Measurements from ENCODE around the gene TNFRSF9. TPM values are rescaled to one million over a fixed set of nuclear protein-coding genes. Genes with fewer than 3 reads are reported as not detected.

TNFRSF9 gene
- total RNA-seq, 1 experiment from 2014 or later: not detected

DNA sequence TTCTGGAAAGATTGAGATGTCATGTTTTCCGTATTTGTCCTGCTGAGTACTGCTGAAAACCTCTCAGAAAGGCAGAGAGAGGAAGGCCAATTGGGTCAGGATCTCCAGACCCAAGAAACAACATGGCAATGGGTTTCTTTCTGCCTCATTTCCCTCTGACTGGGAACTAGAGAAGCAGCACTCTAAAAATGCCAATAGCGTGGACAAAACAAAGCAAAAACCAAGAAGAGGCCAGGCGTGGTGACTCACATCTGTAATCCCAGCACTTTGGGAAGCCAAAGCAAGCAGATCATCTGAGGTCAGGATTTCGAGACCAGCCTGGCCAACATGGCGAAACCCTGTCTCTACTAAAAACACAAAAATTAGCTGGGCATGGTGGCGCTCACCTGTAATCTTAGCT lies 18.3 kb downstream of the TNFRSF9 start:
- Mint-ChIP-seq H3K27ac (no peak overlapping the region), H3K9me3 (no peaks in the 10 kb centered on the region), H3K36me3 (no peaks in the 10 kb centered on the region), H3K4me1 (no peaks in the 10 kb centered on the region), H3K27me3 (ENCODE audit: low read depth) (no peaks in the 10 kb centered on the region), H3K4me3 (no peak overlapping the region)
- POLR2A ChIA-PET: no interaction called here
- CTCF ChIA-PET: no interaction called here
- no peak for DNase-seq (ENCODE audit: low spot score)
- no peak for ATAC-seq
- TF ChIP-seq, protein P1, sequence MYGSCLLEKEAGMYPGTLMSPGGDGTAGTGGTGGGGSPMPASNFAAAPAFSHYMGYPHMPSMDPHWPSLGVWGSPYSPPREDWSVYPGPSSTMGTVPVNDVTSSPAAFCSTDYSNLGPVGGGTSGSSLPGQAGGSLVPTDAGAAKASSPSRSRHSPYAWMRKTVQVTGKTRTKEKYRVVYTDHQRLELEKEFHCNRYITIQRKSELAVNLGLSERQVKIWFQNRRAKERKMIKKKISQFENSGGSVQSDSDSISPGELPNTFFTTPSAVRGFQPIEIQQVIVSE (CRISPR knock-in tag; IDR thresholded peaks at IDR 0.05; ENCODE audit: borderline replicate concordance): no peak
- no peak for TF ChIP-seq GRHL2 (CRISPR knock-in tag; IDR thresholded peaks at IDR 0.05; ENCODE audit: insufficient replicate concordance, severe bottlenecking)
- TF ChIP-seq ZNF138 (CRISPR knock-in tag; conservative IDR thresholded peaks at IDR 0.05): no peak
- TF ChIP-seq, protein P2, sequence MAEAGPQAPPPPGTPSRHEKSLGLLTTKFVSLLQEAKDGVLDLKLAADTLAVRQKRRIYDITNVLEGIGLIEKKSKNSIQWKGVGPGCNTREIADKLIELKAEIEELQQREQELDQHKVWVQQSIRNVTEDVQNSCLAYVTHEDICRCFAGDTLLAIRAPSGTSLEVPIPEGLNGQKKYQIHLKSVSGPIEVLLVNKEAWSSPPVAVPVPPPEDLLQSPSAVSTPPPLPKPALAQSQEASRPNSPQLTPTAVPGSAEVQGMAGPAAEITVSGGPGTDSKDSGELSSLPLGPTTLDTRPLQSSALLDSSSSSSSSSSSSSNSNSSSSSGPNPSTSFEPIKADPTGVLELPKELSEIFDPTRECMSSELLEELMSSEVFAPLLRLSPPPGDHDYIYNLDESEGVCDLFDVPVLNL (CRISPR knock-in tag; IDR thresholded peaks at IDR 0.05; ENCODE audit: borderline replicate concordance, low read depth): no peak
- TF ChIP-seq, protein P3, sequence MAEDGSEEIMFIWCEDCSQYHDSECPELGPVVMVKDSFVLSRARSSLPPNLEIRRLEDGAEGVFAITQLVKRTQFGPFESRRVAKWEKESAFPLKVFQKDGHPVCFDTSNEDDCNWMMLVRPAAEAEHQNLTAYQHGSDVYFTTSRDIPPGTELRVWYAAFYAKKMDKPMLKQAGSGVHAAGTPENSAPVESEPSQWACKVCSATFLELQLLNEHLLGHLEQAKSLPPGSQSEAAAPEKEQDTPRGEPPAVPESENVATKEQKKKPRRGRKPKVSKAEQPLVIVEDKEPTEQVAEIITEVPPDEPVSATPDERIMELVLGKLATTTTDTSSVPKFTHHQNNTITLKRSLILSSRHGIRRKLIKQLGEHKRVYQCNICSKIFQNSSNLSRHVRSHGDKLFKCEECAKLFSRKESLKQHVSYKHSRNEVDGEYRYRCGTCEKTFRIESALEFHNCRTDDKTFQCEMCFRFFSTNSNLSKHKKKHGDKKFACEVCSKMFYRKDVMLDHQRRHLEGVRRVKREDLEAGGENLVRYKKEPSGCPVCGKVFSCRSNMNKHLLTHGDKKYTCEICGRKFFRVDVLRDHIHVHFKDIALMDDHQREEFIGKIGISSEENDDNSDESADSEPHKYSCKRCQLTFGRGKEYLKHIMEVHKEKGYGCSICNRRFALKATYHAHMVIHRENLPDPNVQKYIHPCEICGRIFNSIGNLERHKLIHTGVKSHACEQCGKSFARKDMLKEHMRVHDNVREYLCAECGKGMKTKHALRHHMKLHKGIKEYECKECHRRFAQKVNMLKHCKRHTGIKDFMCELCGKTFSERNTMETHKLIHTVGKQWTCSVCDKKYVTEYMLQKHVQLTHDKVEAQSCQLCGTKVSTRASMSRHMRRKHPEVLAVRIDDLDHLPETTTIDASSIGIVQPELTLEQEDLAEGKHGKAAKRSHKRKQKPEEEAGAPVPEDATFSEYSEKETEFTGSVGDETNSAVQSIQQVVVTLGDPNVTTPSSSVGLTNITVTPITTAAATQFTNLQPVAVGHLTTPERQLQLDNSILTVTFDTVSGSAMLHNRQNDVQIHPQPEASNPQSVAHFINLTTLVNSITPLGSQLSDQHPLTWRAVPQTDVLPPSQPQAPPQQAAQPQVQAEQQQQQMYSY (CRISPR knock-in tag; IDR thresholded peaks at IDR 0.05): no peak
- TF ChIP-seq, protein P4, sequence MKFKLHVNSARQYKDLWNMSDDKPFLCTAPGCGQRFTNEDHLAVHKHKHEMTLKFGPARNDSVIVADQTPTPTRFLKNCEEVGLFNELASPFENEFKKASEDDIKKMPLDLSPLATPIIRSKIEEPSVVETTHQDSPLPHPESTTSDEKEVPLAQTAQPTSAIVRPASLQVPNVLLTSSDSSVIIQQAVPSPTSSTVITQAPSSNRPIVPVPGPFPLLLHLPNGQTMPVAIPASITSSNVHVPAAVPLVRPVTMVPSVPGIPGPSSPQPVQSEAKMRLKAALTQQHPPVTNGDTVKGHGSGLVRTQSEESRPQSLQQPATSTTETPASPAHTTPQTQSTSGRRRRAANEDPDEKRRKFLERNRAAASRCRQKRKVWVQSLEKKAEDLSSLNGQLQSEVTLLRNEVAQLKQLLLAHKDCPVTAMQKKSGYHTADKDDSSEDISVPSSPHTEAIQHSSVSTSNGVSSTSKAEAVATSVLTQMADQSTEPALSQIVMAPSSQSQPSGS (CRISPR knock-in tag; IDR thresholded peaks at IDR 0.05; ENCODE audit: borderline replicate concordance, low read depth): no peak
- TF ChIP-seq, protein P5, sequence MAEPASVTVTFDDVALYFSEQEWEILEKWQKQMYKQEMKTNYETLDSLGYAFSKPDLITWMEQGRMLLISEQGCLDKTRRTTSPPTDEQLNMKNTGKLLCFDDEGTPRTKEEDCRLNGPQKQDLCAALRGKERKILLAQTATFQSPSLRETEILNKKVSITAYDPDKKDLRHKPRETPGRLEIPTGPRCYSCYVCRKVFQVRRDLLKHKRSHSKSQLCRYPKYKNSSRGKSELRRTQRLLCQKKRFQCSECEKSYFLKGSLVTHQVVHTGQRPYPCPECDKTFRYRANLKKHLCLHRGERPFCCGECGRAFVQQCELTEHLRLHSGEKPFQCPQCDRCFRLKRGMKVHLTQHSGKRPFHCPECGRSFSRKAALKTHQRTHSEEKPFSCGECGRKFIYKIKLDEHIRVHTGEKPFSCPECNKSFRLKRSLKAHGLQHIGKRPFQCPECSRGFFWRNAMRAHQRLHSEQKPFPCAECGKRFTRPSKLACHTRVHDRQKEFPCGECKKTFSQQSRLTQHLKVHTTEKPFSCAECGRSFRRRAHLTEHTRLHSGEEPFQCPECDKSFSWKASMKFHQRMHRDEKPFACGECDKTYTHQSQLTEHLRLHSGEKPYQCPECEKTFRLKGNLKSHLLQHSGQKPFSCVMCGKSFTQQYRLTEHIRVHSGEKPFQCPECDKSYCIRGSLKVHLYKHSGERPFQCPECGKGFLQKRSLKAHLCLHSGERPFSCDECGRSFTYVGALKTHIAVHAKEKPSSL (CRISPR knock-in tag; conservative IDR thresholded peaks at IDR 0.05): no peak
- TF ChIP-seq, protein P6, sequence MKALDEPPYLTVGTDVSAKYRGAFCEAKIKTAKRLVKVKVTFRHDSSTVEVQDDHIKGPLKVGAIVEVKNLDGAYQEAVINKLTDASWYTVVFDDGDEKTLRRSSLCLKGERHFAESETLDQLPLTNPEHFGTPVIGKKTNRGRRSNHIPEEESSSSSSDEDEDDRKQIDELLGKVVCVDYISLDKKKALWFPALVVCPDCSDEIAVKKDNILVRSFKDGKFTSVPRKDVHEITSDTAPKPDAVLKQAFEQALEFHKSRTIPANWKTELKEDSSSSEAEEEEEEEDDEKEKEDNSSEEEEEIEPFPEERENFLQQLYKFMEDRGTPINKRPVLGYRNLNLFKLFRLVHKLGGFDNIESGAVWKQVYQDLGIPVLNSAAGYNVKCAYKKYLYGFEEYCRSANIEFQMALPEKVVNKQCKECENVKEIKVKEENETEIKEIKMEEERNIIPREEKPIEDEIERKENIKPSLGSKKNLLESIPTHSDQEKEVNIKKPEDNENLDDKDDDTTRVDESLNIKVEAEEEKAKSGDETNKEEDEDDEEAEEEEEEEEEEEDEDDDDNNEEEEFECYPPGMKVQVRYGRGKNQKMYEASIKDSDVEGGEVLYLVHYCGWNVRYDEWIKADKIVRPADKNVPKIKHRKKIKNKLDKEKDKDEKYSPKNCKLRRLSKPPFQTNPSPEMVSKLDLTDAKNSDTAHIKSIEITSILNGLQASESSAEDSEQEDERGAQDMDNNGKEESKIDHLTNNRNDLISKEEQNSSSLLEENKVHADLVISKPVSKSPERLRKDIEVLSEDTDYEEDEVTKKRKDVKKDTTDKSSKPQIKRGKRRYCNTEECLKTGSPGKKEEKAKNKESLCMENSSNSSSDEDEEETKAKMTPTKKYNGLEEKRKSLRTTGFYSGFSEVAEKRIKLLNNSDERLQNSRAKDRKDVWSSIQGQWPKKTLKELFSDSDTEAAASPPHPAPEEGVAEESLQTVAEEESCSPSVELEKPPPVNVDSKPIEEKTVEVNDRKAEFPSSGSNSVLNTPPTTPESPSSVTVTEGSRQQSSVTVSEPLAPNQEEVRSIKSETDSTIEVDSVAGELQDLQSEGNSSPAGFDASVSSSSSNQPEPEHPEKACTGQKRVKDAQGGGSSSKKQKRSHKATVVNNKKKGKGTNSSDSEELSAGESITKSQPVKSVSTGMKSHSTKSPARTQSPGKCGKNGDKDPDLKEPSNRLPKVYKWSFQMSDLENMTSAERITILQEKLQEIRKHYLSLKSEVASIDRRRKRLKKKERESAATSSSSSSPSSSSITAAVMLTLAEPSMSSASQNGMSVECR (CRISPR knock-in tag; IDR thresholded peaks at IDR 0.05; ENCODE audit: borderline replicate concordance): no peak
- no peak for TF ChIP-seq JUN (CRISPR knock-in tag; IDR thresholded peaks at IDR 0.05)
- TF ChIP-seq ZNF121 (CRISPR knock-in tag; IDR thresholded peaks at IDR 0.05): no peak
- TF ChIP-seq, protein P7, sequence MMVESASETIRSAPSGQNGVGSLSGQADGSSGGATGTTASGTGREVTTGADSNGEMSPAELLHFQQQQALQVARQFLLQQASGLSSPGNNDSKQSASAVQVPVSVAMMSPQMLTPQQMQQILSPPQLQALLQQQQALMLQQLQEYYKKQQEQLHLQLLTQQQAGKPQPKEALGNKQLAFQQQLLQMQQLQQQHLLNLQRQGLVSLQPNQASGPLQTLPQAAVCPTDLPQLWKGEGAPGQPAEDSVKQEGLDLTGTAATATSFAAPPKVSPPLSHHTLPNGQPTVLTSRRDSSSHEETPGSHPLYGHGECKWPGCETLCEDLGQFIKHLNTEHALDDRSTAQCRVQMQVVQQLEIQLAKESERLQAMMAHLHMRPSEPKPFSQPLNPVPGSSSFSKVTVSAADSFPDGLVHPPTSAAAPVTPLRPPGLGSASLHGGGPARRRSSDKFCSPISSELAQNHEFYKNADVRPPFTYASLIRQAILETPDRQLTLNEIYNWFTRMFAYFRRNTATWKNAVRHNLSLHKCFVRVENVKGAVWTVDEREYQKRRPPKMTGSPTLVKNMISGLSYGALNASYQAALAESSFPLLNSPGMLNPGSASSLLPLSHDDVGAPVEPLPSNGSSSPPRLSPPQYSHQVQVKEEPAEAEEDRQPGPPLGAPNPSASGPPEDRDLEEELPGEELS (CRISPR knock-in tag; IDR thresholded peaks at IDR 0.05): no peak
- TF ChIP-seq, protein P8, sequence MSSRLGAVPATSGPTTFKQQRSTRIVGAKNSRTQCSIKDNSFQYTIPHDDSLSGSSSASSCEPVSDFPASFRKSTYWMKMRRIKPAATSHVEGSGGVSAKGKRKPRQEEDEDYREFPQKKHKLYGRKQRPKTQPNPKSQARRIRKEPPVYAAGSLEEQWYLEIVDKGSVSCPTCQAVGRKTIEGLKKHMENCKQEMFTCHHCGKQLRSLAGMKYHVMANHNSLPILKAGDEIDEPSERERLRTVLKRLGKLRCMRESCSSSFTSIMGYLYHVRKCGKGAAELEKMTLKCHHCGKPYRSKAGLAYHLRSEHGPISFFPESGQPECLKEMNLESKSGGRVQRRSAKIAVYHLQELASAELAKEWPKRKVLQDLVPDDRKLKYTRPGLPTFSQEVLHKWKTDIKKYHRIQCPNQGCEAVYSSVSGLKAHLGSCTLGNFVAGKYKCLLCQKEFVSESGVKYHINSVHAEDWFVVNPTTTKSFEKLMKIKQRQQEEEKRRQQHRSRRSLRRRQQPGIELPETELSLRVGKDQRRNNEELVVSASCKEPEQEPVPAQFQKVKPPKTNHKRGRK (CRISPR knock-in tag; IDR thresholded peaks at IDR 0.05; ENCODE audit: borderline replicate concordance): no peak
- TF ChIP-seq, protein P9, sequence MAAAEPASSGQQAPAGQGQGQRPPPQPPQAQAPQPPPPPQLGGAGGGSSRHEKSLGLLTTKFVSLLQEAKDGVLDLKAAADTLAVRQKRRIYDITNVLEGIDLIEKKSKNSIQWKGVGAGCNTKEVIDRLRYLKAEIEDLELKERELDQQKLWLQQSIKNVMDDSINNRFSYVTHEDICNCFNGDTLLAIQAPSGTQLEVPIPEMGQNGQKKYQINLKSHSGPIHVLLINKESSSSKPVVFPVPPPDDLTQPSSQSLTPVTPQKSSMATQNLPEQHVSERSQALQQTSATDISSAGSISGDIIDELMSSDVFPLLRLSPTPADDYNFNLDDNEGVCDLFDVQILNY (CRISPR knock-in tag; IDR thresholded peaks at IDR 0.05): no peak
- TF ChIP-seq, protein P10, sequence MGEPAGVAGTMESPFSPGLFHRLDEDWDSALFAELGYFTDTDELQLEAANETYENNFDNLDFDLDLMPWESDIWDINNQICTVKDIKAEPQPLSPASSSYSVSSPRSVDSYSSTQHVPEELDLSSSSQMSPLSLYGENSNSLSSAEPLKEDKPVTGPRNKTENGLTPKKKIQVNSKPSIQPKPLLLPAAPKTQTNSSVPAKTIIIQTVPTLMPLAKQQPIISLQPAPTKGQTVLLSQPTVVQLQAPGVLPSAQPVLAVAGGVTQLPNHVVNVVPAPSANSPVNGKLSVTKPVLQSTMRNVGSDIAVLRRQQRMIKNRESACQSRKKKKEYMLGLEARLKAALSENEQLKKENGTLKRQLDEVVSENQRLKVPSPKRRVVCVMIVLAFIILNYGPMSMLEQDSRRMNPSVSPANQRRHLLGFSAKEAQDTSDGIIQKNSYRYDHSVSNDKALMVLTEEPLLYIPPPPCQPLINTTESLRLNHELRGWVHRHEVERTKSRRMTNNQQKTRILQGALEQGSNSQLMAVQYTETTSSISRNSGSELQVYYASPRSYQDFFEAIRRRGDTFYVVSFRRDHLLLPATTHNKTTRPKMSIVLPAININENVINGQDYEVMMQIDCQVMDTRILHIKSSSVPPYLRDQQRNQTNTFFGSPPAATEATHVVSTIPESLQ (CRISPR knock-in tag; IDR thresholded peaks at IDR 0.05): no peak
- no peak for TF ChIP-seq ZNF219 (CRISPR knock-in tag; IDR thresholded peaks at IDR 0.05; ENCODE audit: borderline replicate concordance)
- no peak for TF ChIP-seq CREM (CRISPR knock-in tag; IDR thresholded peaks at IDR 0.05)
